Endothelial cell of umbilical vein (primary cell): ENCODE results near the gene AGK. TPM values are rescaled to one million over a fixed set of nuclear protein-coding genes. Genes with fewer than 3 reads are reported as not detected.

Source experiments
- BruUV-seq: library from RNA; stranded (reverse); fragments of 400-500 nt; replicated peaks from 2 replicates; lab custom pipeline; 2021; lab: Mats Ljungman, UMichigan
- CTCF ChIA-PET: fragments of 300-600, 350-600 bp; sonication (Branson Sonifier 250); formaldehyde crosslinking; loops from one replicate; lab custom pipeline; 2021; ENCODE audit warnings: antibody characterized with exemption, inconsistent platforms; lab: Charles Lee
- POLR2A ChIA-PET: fragments of 300-600, 350-600 bp; sonication (Branson Sonifier 250); formaldehyde crosslinking; loops from one replicate; lab custom pipeline; 2021; ENCODE audit warnings: antibody characterized with exemption, inconsistent platforms; lab: Charles Lee
- DNase-seq: peaks from one replicate; pipeline ENCODE4 v3.0.0-alpha.2; 2011; ENCODE audit warnings: low read depth, low spot score
- FAIRE-seq: peaks from 2 replicates; lab custom pipeline; 2011; peaks lifted over from hg19 to GRCh38; lab: Jason Lieb, UNC
- H2AFZ ChIP-seq: 2 replicates; pipeline ENCODE4 v1.6.0; 2012; ENCODE audit warnings: low read depth, low read length, control low read depth, inconsistent platforms
- H3K27ac ChIP-seq: 2 replicates; pipeline ENCODE4 v1.5.1; 2011; ENCODE audit warnings: low read depth, mild to moderate bottlenecking, control low read depth, low read length, moderate library complexity; ENCODE audit not compliant: insufficient read depth
- H3K27me3 ChIP-seq, 2 experiments: 2 replicates each; pipeline versions ENCODE4 v1.6.0 to v1.6.1; 2011; ENCODE audit warnings: low read length in 2 of 2, mixed read lengths in 1 of 2; ENCODE audit not compliant: control insufficient read depth in 2 of 2, insufficient read depth in 2 of 2
- H3K36me3 ChIP-seq, 2 experiments: 2 replicates in 1 of 2; 3 replicates in 1 of 2; pipeline ENCODE4 v1.5.1; 2011; ENCODE audit warnings: low read length in 2 of 2, mild to moderate bottlenecking in 1 of 2, moderate library complexity in 1 of 2; ENCODE audit not compliant: control insufficient read depth in 2 of 2, insufficient read depth in 2 of 2; ENCODE audit errors: extremely low read depth in 1 of 2
- H3K4me1 ChIP-seq: 3 replicates; pipeline ENCODE4 v1.5.1; 2011; ENCODE audit warnings: mild to moderate bottlenecking, low read length; ENCODE audit not compliant: control insufficient read depth, insufficient read depth; ENCODE audit errors: extremely low read depth
- H3K4me2 ChIP-seq: 2 replicates; pipeline ENCODE4 v1.6.1; 2011; ENCODE audit warnings: low read length, control low read depth, mixed read lengths; ENCODE audit not compliant: insufficient read depth
- H3K4me3 ChIP-seq, 3 experiments: fragments of 200-600 bp in 1 of 3; sonication (generic), shearing (Covaris generic) in 1 of 3; replicated peaks in 1 of 3; 2 replicates each; pipeline ENCODE4 v1.5.1; 2011 to 2016; ENCODE audit warnings: control low read depth in 3 of 3, low read length in 3 of 3, mild to moderate bottlenecking in 2 of 3, inconsistent platforms in 1 of 3, low read depth in 1 of 3, moderate library complexity in 1 of 3; ENCODE audit not compliant: insufficient read depth in 1 of 3
- H3K79me2 ChIP-seq: 2 replicates; pipeline ENCODE4 v1.6.0; 2012; ENCODE audit warnings: low read length, inconsistent platforms; ENCODE audit not compliant: control insufficient read depth, insufficient read depth
- H3K9ac ChIP-seq: replicated peaks from 2 replicates; pipeline ENCODE3; 2011; ENCODE audit warnings: low read length, control low read depth; ENCODE audit not compliant: insufficient read depth; ENCODE audit errors: extremely low read depth
- H3K9me1 ChIP-seq: replicated peaks from 3 replicates; pipeline ENCODE4 v1.6.0; 2011; ENCODE audit warnings: mild to moderate bottlenecking, low read length; ENCODE audit not compliant: control insufficient read depth, insufficient read depth; ENCODE audit errors: extremely low read depth
- H3K9me3 ChIP-seq: replicated peaks from 2 replicates; pipeline ENCODE4 v1.5.1; 2012; ENCODE audit warnings: low read length, inconsistent platforms; ENCODE audit not compliant: control insufficient read depth, insufficient read depth
- H4K20me1 ChIP-seq: replicated peaks from 2 replicates; pipeline ENCODE3; 2011; ENCODE audit warnings: mild to moderate bottlenecking, low read length; ENCODE audit not compliant: control insufficient read depth, insufficient read depth; ENCODE audit errors: extremely low read depth
- CTCF ChIP-seq, 2 donors: IDR thresholded peaks; 1 replicate in 1 of 2; 2 replicates in 1 of 2; pipeline ENCODE4 v1.5.1; 2011; ENCODE audit warnings: low read length in 2 of 2, mild to moderate bottlenecking in 2 of 2, moderate library complexity in 2 of 2, control low read depth in 1 of 2, inconsistent platforms in 1 of 2, low read depth in 1 of 2; ENCODE audit not compliant: insufficient read depth in 1 of 2; ENCODE audit errors: extremely low read depth in 1 of 2
- EZH2 ChIP-seq: IDR thresholded peaks from 2 replicates; pipeline ENCODE4 v1.6.1; 2012; ENCODE audit warnings: borderline replicate concordance, low read depth, mild to moderate bottlenecking, moderate library complexity, low read length, inconsistent platforms; ENCODE audit not compliant: severe bottlenecking
- FOS ChIP-seq: IDR thresholded peaks from 2 replicates; pipeline ENCODE4 v1.6.1; 2011; ENCODE audit warnings: mild to moderate bottlenecking, low read length, moderate library complexity, borderline replicate concordance; ENCODE audit not compliant: insufficient read depth
- JUN ChIP-seq: IDR thresholded peaks from 2 replicates; pipeline ENCODE4 v1.6.1; 2011; ENCODE audit warnings: borderline replicate concordance, low read depth; ENCODE audit not compliant: insufficient read length, insufficient read depth
- MYC ChIP-seq: IDR thresholded peaks from one replicate; pipeline ENCODE4 v1.6.1; 2011; ENCODE audit warnings: mild to moderate bottlenecking, low read depth, low read length
- POLR2A ChIP-seq: IDR thresholded peaks from 2 replicates; pipeline ENCODE4 v1.6.1; 2012; ENCODE audit warnings: low read depth, mild to moderate bottlenecking, control low read depth, low read length
- POLR2AphosphoS5 ChIP-seq: IDR thresholded peaks from 2 replicates; pipeline ENCODE4 v1.6.1; 2012; ENCODE audit warnings: low read depth, mild to moderate bottlenecking, control low read depth, low read length, moderate library complexity; ENCODE audit not compliant: insufficient read depth
- dilution Hi-C: fragments of 300-500 bp; cut with MboI; formaldehyde crosslinking; loops from one replicate; pipeline ENCODE4 v1.15.0; 2019; ENCODE audit warnings: low sequenced_read_pairs; ENCODE audit not compliant: extremely low pct_ligation_motif_present
- intact Hi-C: fragments of 100-400 bp; cut with micrococcal nuclease; formaldehyde crosslinking; loops from one replicate; pipeline ENCODE4 v1.10.0; 2022
- polyA plus RNA-seq, 4 experiments: library from polyadenylated mRNA; depleted of rRNA in 3 of 4; stranded (reverse) in 3 of 4; unstranded in 1 of 4; fragments of >200 nt; gene quantifications; 2 replicates each; pipeline versions ENCODE4 v1.2.1 to v1.2.3, GENCODE V29; 2011 to 2012; ENCODE audit warnings: missing spikeins in 1 of 4
- total RNA-seq: library from RNA; stranded (reverse); gene quantifications from 2 replicates; pipeline ENCODE4 v1.2.3, GENCODE V29; 2021

AGK gene
- total and polyA plus RNA-seq, 2 donors (not counting 3 experiments of a cell fraction or from before 2014, with no cell fraction given): 23.6 to 34.3 TPM

GRCh38 chr7:141593134-141593533 lies 41.9 kb downstream of the AGK start:
- CTCF ChIA-PET: interaction anchor here (0.9 to 1.2 kb wide), 3 partner anchors 10 to 60 kb away, joined by 3 to 5 read pairs (median 3); no protein-coding TSS in a partner anchor

More at GRCh38 chr7:141593134-141593533, 41.9 kb downstream of the AGK start:
- H3K9me3 ChIP-seq: no peaks in the 10 kb centered on the region
- H3K4me3 ChIP-seq: no peak overlapping the region
- no peak overlapping the region for H3K9ac ChIP-seq
- H2AFZ ChIP-seq: no peak overlapping the region
- no peaks in the 10 kb centered on the region for H3K27me3 ChIP-seq
- H3K36me3 ChIP-seq: peaks cover 0 to 3% of the 10 kb centered on the region in 2 experiments
- H3K9me1 ChIP-seq: no peaks in the 10 kb centered on the region
- H3K79me2 ChIP-seq: no peaks in the 10 kb centered on the region
- no peak for TF ChIP-seq POLR2A
- TF ChIP-seq POLR2AphosphoS5: no peak
- no peak for TF ChIP-seq JUN
- TF ChIP-seq EZH2: no peak
- no peak for TF ChIP-seq FOS
- no peak for TF ChIP-seq CTCF (IDR thresholded peaks at IDR 0.05; ENCODE audit: extremely low read depth in 1 of 2, insufficient read depth in 1 of 2, low read depth in 1 of 2, low read length in 2 of 2)
- TF ChIP-seq MYC: no peak
- dilution Hi-C loops: no loop called here
- H3K4me2 ChIP-seq: no peak overlapping the region
- intact Hi-C loops: no loop called here
- H4K20me1 ChIP-seq: no peaks in the 10 kb centered on the region
- H3K4me1 ChIP-seq: no peaks in the 10 kb centered on the region
- POLR2A ChIA-PET: no interaction called here
- peak; percentile 76 for FAIRE-seq
- DNase-seq: peak; percentile 14
- BruUV-seq: no TSS peak
- H3K27ac ChIP-seq: no peak overlapping the region
